OCI-LY7 (cell line): ENCODE measurements around the gene GRID1. TPM values are rescaled to one million over a fixed set of nuclear protein-coding genes. Genes with fewer than 3 reads are reported as not detected.

Experiments
- BruUV-seq: library from RNA; stranded (reverse); fragments of 400-500 nt; replicated peaks from 2 replicates; lab custom pipeline; 2021; lab: Mats Ljungman, UMichigan
- CTCF ChIA-PET: fragments of 300-600 bp; sonication (Branson Sonifier 250); formaldehyde crosslinking; loops from one replicate; lab custom pipeline; 2022; ENCODE audit warnings: antibody characterized with exemption; ENCODE audit not compliant: unreplicated experiment; lab: Charles Lee
- POLR2A ChIA-PET: fragments of 300-600 bp; sonication (Branson Sonifier 250); formaldehyde crosslinking; loops from one replicate; lab custom pipeline; 2022; ENCODE audit warnings: antibody characterized with exemption; lab: Charles Lee
- DNase-seq: peaks from one replicate; pipeline ENCODE4 v3.0.0-alpha.2; 2015; ENCODE audit warnings: low spot score
- H2AFZ ChIP-seq: fragments of 200-600 bp; sonication (generic), shearing (Covaris generic); 2 replicates; pipeline ENCODE4 v1.6.1; 2014; ENCODE audit warnings: mild to moderate bottlenecking, antibody characterized with exemption, low read length, moderate library complexity
- H3K27ac ChIP-seq: fragments of 200-600 bp; sonication (generic); 2 replicates; pipeline ENCODE4 v1.5.1; 2014; ENCODE audit warnings: mixed run types, low read depth, mild to moderate bottlenecking, moderate library complexity, low read length, inconsistent platforms; ENCODE audit not compliant: poor library complexity, severe bottlenecking
- H3K36me3 ChIP-seq: fragments of 200-600 bp; sonication (generic); 2 replicates; pipeline ENCODE4 v1.6.1; 2014; ENCODE audit warnings: mild to moderate bottlenecking, antibody characterized with exemption, low read length, moderate library complexity, mixed read lengths; ENCODE audit not compliant: insufficient read depth
- H3K4me1 ChIP-seq: fragments of 200-600 bp; sonication (generic); 2 replicates; pipeline ENCODE4 v1.5.1; 2014; ENCODE audit warnings: mild to moderate bottlenecking, low read length; ENCODE audit not compliant: insufficient read depth, poor library complexity, severe bottlenecking
- H3K4me2 ChIP-seq: fragments of 200-600 bp; sonication (generic); 2 replicates; pipeline ENCODE4 v1.6.1; 2014; ENCODE audit warnings: mild to moderate bottlenecking, low read length
- H3K4me3 ChIP-seq: fragments of 200-600 bp; sonication (generic); 2 replicates; pipeline ENCODE4 v1.5.1; 2014; ENCODE audit warnings: mild to moderate bottlenecking, low read depth, low read length; ENCODE audit not compliant: poor library complexity, severe bottlenecking
- H3K79me2 ChIP-seq: fragments of 200-600 bp; sonication (generic); 2 replicates; pipeline ENCODE4 v1.6.1; 2016; ENCODE audit warnings: low read depth, mild to moderate bottlenecking, low read length, moderate library complexity, mixed read lengths; ENCODE audit not compliant: insufficient read depth
- H3K9me2 ChIP-seq: fragments of 200-600 bp; sonication (generic); 2 replicates; pipeline ENCODE4 v1.6.1; 2016; ENCODE audit warnings: mild to moderate bottlenecking, low read length, mixed read lengths; ENCODE audit not compliant: insufficient read depth
- H3K9me3 ChIP-seq: fragments of 200-600 bp; sonication (generic); 2 replicates; pipeline ENCODE4 v1.6.1; 2014; ENCODE audit warnings: mild to moderate bottlenecking, mixed run types, low read length, mixed read lengths
- H4K20me1 ChIP-seq: fragments of 200-600 bp; sonication (generic); 2 replicates; pipeline ENCODE4 v1.6.1; 2014; ENCODE audit warnings: mild to moderate bottlenecking, antibody characterized with exemption, low read length, moderate library complexity, mixed read lengths; ENCODE audit not compliant: insufficient read depth
- CTCF ChIP-seq: fragments of 200-600 bp; sonication (generic); conservative IDR thresholded peaks from 2 replicates; pipeline ENCODE4 v1.5.1; 2014; ENCODE audit warnings: mild to moderate bottlenecking, antibody characterized with exemption, low read length, moderate library complexity, mixed read lengths
- EZH2phosphoT487 ChIP-seq: fragments of 200-600 bp; sonication (generic); IDR thresholded peaks from 2 replicates; pipeline ENCODE4 v1.6.1; 2018; ENCODE audit warnings: low read depth, borderline replicate concordance, mild to moderate bottlenecking, mixed run types, antibody characterized with exemption, low read length, moderate library complexity, mixed read lengths
- intact Hi-C: fragments of 100-400 bp; cut with micrococcal nuclease; formaldehyde crosslinking; loops from one replicate; pipeline ENCODE4 v1.10.0; 2022; ENCODE audit not compliant: unreplicated experiment
- total RNA-seq, 2 experiments: library from RNA; depleted of rRNA in 1 of 2; stranded (reverse); fragments of >200 nt in 1 of 2; shearing (Covaris generic) in 1 of 2; gene quantifications; 2 replicates each; pipeline ENCODE4 v1.2.3, GENCODE V29; 2014 to 2022

GRID1 gene
- total RNA-seq, 2 experiments from 2014 or later, result 1.6 to 3.7 TPM

- Histone ChIP-seq H4K20me1 (no peaks in the 10 kb centered on the region), H3K4me3 (no peak overlapping the region), H3K27ac (no peak overlapping the region), H3K79me2 (no peaks in the 10 kb centered on the region), H3K36me3 (no peaks in the 10 kb centered on the region), H3K9me3 (no peaks in the 10 kb centered on the region), H2AFZ (peak overlapping the region; percentile 57; the same call in 1 of the 2 replicates), H3K9me2 (no peaks in the 10 kb centered on the region), H3K4me1 (peaks cover 7% of the 10 kb centered on the region), H3K4me2 (0 out of 2 replicates have a peak overlapping the region, but pooled peaks have one; percentile 29)
- BruUV-seq, result no TSS peak
- CTCF ChIA-PET, result no interaction called here
- 0 out of 2 replicates have a peak, but pooled peaks have one; percentile 43 for TF ChIP-seq CTCF
- TF ChIP-seq EZH2phosphoT487, result no peak
- intact Hi-C loops, result no loop called here
- POLR2A ChIA-PET, result no interaction called here
- DNase-seq, result peak; percentile 7
Observed at GRCh38 chr10:85612833-85613232, 753.8 kb downstream of the GRID1 start.

- ChIA-PET CTCF (no interaction called here), POLR2A (no interaction called here)
- Histone ChIP-seq H3K9me3 (no peaks in the 10 kb centered on the region), H3K4me1 (peaks cover 7% of the 10 kb centered on the region), H3K27ac (no peak overlapping the region), H3K4me2 (peak overlapping the region; percentile 29), H4K20me1 (no peaks in the 10 kb centered on the region), H3K79me2 (no peaks in the 10 kb centered on the region), H3K36me3 (no peaks in the 10 kb centered on the region), H3K4me3 (no peak overlapping the region), H2AFZ (peak overlapping the region; percentile 57; the same call in 1 of the 2 replicates), H3K9me2 (no peaks in the 10 kb centered on the region)
- BruUV-seq, result no TSS peak
- peak; percentile 44 for DNase-seq
- no peak for TF ChIP-seq CTCF
- intact Hi-C loops, result no loop called here
Observed at GRCh38 chr10:85612378-85612775, 754.2 kb downstream of the GRID1 start.

GRCh38 chr10:85611746-85612377 is 754.7 kb downstream of the GRID1 start:
- Histone ChIP-seq H2AFZ (peak overlapping the region; percentile 57; the same call in 1 of the 2 replicates), H3K4me2 (peak overlapping the region; percentile 29), H4K20me1 (no peaks in the 10 kb centered on the region), H3K4me3 (no peak overlapping the region), H3K4me1 (peaks cover 7% of the 10 kb centered on the region), H3K9me2 (no peaks in the 10 kb centered on the region), H3K79me2 (no peaks in the 10 kb centered on the region), H3K27ac (no peak overlapping the region), H3K36me3 (no peaks in the 10 kb centered on the region), H3K9me3 (no peaks in the 10 kb centered on the region)
- POLR2A ChIA-PET, result no interaction called here
- CTCF ChIA-PET, result no interaction called here
- intact Hi-C loops, result no loop called here
- BruUV-seq, result no TSS peak
- DNase-seq, result no peak
- TF ChIP-seq CTCF (no peak), EZH2phosphoT487 (no peak)
